ENCODE results near the gene MRPL54.

MRPL54 gene

DNA sequence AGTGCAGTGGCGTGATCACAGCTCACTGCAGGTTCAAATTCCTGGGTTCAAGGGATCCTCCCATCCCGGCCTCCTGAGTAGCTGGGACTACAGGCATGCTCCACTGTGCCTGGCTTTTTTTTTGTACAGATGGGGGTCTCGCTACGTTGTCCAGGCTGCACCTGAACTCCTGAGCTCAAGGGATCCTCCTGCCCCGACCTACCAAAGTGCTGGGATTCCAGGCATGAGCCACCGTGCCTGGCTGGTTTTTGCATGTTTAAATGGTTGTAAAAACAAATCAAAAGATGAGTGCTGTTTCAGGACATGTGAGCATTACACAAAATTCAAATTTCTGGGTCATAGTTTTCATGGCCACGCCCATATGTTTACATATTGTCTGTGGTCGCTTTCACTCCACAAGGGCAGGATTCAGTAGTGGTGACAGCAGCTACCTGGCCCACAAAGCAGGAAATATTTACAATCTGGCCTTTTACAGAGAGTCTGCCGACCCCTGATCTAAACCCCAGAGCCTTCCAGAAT lies 18.4 kb downstream of the MRPL54 start:
- no peak for TF ChIP-seq CTCF (IDR thresholded peaks at IDR 0.05)

GRCh38 chr19:3781603-3782002 lies 19.1 kb downstream of the MRPL54 start:
- no peak for TF ChIP-seq CTCF (IDR thresholded peaks at IDR 0.05)

DNA sequence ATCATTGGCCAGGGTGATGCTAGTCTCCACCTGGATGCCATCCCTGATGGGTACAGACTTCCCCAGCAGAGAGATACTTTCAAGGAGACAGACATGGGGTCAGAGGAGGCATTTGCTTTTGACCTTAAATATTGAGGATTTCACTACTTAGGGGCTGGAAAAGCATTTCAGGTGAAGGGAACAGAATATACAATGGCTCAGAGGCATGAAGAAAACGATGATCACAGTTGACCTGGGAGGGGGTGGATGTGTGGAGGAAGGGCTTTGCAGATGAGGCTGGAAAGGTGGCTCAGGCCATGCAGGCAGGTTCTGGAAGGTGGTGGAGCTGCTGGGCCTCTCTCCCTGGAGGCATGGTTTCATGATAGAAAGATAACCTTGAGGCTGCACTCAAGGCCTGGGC lies 19.8 kb downstream of the MRPL54 start:
- TF ChIP-seq CTCF (IDR thresholded peaks at IDR 0.05), result no peak

- no peak for TF ChIP-seq CTCF (IDR thresholded peaks at IDR 0.05)
These were observed 20.4 kb downstream of the MRPL54 start for GRCh38 chr19:3782903-3783302.

- TF ChIP-seq CTCF (IDR thresholded peaks at IDR 0.05), result no peak
These were observed 21.4 kb downstream of the MRPL54 start for GRCh38 chr19:3783660-3784584.

GRCh38 chr19:3784607-3785450 lies 22.3 kb downstream of the MRPL54 start:
- TF ChIP-seq CTCF (IDR thresholded peaks at IDR 0.05), result no peak

- TF ChIP-seq CTCF (IDR thresholded peaks at IDR 0.05), result no peak
These were observed 23.0 kb downstream of the MRPL54 start for GRCh38 chr19:3785451-3785937.
